ENCODE results near the gene TSSK2.

The TSSK2 gene

DNA sequence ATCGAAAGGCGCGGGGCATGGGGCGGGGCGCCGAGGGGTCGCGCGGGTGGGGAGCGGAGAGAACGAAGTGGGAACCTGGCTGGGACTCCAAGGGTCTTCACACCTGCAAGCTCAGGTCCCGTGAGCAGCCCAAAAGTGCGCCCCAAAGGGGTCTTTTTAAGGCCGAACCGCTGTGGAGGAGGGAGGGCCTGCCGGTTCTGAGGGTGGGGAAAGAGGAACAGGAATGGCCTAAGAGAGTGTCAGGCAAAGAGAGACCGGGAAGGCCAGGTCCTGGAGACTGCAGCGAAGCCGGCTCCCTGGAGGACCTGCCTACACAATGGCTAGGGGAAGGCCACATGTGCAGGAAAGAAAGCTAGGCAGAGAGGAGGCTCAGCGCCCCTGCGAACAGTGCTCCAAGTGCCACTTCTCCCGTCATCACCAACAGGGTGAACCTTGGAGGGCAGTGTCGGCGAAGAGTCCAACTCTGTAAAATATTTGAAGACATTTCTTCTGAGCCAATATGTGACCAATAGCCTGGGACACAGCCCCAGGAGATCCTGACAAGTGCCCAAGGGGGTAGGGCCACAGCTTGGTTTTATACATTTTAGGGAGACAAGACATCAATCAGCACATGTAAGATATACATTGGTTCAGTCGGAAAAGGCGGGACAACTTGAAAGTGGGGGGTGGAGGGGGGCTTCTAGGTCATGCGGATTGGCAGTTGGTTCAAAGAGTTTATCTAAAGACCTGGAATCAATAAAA lies 8.2 kb upstream of the TSSK2 start:
- intact Hi-C loops (cut with DNase I) = loop anchor here (2.0 kb wide), 1 partner anchor 22 kb away; the partner anchor contains the start of gene ESS2

DNA sequence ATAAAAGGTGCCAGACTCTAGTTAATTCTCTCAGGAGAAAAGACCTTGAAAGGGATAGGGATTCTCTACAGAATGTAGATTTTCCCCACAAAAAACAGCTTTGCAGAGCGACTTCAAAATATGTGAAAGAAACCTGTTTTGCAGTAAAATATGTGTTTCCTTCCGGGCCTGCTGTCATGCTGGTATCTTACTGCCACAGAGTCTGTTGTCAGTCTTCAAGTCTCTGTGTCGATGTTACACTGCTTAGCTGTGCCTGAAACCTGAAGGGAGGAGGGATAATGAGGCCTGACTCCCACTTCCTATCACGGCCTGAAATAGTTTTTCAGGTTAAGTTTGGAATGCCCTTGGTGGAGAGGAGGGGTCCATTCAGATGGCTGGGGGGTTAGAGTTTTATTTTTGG lies 7.2 kb upstream of the TSSK2 start:
- intact Hi-C loops (cut with DNase I) = loop anchor here (2.0 kb wide), 1 partner anchor 21 kb away; the partner anchor contains the start of gene ESS2
- no peak for DNase-seq

More for the DNA sequence above, 8.2 kb upstream of the TSSK2 start:
- peak in 2 of 10 donors; percentile 23 to 27 for DNase-seq

DNA sequence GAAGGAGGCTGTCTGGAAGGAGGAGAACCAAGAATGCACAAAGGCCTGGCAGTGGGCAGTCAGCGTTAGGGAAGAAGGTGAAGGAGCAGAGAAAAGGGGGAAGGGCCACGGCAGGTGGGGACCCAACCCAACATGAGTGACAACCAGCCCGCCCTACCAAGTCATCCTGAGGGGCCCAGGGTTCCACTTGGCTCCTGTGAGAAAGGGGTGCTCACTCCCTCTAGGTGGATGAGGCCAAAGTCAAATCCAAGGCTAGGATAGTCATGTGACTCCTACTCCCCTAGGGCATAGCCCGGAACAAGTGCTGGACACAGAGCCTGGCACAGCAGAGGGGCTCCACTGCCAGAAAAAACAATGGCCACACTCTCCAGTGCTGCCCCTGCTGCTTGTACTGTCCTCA lies 6.7 kb upstream of the TSSK2 start:
- intact Hi-C loops (cut with DNase I) = no loop called here
- peak in 1 of 10 donors; percentile 47 for DNase-seq

DNA sequence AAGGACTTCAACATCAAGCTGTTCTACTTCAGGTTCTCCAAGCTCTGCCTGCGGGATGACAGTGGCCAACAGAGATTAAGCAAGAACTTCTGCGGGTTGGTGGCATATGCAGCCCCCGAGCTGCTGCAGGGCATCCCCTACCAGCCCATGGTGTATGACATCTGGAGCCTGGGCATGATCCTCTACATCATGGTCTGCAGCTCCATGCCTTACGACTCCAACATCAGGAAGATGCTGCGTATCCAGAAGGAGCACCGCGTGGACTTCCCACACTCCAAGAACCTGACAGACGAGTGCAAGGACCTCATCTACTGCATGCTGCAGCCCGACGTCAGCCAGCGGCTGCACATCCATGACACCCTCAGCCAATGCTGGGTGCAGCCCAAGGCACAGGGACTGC lies 6.1 kb upstream of the TSSK2 start:
- intact Hi-C loops (cut with DNase I) = no loop called here
- peak in 1 of 10 donors; percentile 59 for DNase-seq

DNA sequence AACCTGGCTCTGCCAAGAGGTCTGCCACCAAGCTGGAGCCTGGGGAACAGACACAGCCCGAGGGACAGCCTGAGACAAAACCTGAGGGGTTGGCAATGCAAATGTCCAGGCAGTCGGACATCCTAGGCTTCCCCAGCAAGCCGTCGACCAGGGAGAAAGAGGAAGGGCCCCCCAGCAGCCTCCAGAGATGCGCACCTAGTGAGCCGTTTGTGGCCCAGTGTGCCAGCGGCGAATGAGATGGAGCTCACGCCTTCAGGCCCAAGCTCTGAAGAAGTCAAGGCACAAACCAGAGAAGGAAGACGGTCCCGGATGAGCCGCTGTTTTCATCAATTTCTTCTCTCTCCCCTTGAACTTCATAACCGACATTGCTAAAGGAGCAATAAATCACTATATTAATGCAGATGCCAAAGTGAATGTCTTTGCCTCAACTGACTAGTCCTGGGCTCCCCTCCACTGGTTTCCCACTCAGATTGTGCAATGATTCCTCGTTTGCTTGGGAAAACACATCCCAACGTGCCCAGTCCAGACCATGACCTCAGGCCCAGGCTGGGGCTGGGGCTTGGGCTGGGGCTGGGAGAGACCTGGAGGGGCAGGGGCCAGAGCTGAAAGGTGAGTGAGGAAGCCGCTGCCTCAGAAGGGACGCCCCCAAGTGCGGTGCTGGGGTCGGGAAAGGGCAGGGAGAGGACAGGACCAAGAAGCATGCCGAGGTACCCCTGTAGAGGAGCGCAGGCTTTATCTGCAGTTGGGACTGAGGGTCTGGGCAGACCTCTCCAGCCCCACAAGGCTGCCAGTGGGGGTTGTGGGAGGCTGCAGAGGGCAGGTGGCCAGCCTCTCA lies 5.4 kb upstream of the TSSK2 start:
- intact Hi-C loops (cut with DNase I) = no loop called here
- DNase-seq = peak in 2 of 10 donors; percentile 66 to 69

DNA sequence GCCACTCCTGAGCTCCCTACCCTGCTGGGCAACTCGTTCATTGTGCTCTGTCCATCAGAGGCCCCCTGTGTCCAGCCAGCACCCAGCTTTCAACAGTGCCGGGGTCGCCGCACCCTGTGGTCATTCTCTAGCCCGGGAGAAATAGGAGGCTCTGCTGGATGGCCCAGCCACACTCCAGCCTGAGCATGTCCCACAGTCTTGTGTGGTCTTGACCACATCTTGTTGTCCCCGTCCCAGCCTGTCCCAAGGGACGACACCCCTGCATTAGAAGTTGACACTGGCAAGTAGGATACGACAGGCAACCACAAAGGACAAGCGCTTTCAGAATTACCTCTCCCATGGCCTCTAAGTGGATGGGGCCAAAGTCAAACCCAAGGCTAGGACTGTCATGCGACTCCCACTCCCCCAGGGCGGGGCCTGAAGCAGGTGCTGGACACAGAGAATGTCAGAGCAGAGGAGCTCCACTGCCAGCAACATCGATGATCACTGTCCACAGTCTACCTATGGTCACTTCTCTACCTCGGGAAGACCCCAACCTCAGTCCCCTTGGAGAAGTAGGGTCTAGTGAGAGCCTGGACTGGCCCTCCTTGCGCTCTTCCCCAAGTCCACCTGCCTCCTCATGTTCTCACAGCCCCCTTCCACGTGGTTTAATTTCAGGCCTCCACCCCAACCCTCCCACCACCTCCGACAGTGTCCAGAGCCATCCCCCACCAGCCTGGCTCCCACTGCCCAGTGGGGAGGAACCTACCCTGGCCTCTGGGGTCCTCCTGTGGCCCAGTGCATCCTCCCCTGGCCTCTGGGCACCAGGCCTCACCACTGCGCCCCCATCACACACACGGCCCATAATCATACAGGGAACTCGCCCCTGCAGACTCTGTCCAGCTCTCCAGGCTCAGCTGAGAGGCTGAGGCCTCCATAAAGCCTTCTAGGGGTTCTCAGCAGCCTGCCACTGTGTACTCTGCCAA lies 4.5 kb upstream of the TSSK2 start:
- intact Hi-C loops (cut with DNase I) = no loop called here
- DNase-seq = peak in 2 of 10 donors; percentile 48 to 65

DNA sequence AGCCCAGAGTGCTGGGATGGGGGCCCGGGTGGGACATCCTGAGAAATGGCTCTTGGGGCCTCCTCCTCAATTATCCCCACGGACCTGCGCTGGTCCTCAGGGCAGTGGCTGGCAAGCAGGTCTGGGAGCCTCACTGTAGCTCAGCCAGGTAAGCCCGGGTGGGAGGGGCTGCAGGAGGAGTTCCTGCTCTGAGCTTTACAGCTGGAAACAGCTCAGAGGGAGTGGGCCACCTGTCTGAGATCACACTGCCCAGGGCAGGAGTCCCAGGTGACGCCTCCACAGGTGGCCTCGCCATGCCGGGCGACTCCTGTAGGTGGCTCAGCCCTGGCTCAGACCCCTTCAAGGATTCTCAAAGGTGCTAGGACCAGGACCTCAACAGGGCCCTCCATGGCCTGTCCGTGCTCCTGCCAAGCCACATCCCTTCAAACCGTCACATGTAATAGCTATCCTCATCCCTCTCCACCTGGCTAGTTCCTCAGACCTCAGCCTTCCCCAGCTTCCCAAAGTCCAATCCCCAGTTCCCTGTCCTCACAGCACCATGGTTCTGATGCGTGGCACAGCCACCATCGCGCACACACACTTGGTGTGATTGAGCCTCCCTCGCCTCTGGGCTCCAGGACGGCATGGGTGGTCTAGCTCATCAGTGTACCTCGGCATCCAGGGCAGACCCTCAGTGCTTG lies 3.6 kb upstream of the TSSK2 start:
- peak in 2 of 10 donors; percentile 44 to 61 for DNase-seq
- intact Hi-C loops (cut with DNase I) = no loop called here

DNA sequence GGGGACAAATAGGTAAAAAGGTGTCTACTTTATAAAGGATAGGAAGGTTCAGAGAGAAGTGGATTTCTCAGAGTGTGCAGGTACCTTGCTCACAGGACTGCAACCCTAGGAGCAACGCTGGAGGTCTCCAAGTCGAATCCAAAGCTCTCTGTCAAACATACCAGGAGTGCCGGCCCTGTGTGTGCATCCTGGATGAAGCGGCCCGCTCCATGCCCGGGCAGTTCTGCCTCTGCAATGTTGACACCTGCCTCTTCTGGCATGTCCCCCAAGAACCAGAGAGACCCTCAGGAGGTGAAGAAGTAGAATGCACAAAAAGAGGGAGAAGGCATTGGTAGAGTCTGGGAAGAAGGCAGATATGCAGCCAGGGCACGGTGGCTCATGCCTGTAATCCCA lies 3.1 kb upstream of the TSSK2 start:
- intact Hi-C loops (cut with DNase I) = no loop called here
- DNase-seq = peak in 1 of 10 donors; percentile 53

DNA sequence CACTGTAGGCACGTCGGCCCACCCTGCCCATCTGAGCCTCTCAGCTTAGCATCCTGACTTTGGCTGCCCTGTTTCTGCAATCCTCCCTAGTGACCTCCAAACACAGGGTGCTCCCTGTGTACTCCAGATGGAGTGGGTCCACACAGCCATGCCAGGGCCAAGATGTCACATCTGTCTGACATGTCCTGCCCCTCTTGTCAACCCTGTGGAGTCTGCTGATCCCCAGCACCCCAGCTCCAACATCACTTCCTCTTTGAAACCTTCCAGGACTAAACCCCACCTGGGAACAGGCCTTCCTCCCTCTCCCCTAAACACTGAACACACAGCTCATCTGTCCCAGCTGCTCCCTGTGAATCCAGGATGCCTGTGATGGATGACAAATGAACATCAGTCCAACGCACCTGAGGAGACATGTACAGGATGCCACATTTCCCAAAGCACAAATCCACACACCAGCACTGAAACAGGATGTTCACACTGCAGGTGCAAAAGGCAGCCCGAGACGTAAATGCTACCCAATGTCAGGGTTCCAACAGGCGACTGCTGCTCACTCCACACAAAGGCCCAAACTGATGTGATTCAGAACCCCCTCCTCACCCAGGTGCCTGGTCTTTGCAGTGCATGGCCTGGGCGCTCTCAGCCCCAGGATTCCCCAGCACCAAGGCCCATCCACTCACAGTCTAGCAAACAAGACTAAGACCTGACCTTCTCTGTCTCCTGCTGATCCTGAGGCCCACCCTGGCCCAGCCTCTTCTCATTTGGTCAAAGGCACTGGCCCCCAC lies 2.0 kb upstream of the TSSK2 start:
- intact Hi-C loops (cut with DNase I) = no loop called here
- no peak for DNase-seq

DNA sequence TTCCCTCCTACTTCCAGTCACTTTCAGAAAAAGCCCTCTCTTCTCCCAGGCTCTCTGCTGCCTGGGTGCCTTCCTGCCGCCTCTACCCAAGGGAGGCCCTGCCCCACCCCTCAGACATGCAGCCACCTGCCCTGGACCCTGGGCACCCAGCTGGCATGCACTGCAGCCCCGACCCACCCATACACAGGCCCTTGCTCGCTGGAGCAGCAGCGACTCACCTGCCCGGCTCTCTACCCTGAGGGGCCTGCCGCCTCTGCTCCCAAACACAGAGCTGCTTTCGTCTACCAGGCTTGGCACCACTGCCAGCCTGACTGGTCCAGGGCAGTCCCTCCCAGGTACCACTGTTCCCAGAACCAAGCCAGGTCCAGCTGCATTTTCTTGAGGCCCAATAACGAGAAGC lies 1.2 kb upstream of the TSSK2 start:
- intact Hi-C loops (cut with DNase I) = no loop called here
- no peak for DNase-seq

DNA sequence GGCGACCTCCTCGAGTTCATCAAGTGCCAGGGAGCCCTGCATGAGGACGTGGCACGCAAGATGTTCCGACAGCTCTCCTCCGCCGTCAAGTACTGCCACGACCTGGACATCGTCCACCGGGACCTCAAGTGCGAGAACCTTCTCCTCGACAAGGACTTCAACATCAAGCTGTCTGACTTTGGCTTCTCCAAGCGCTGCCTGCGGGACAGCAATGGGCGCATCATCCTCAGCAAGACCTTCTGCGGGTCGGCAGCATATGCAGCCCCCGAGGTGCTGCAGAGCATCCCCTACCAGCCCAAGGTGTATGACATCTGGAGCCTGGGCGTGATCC lies 542 bp downstream of the TSSK2 start:
- no peak for DNase-seq
- intact Hi-C loops (cut with DNase I) = no loop called here

DNA sequence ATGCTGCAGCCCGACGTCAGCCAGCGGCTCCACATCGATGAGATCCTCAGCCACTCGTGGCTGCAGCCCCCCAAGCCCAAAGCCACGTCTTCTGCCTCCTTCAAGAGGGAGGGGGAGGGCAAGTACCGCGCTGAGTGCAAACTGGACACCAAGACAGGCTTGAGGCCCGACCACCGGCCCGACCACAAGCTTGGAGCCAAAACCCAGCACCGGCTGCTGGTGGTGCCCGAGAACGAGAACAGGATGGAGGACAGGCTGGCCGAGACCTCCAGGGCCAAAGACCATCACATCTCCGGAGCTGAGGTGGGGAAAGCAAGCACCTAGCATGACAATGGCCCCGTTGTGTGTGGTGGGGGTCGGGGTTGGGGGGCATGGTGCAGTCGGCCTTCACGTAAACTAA lies 1.0 kb downstream of the TSSK2 start:
- intact Hi-C loops (cut with DNase I) = no loop called here
- DNase-seq = no peak

DNA sequence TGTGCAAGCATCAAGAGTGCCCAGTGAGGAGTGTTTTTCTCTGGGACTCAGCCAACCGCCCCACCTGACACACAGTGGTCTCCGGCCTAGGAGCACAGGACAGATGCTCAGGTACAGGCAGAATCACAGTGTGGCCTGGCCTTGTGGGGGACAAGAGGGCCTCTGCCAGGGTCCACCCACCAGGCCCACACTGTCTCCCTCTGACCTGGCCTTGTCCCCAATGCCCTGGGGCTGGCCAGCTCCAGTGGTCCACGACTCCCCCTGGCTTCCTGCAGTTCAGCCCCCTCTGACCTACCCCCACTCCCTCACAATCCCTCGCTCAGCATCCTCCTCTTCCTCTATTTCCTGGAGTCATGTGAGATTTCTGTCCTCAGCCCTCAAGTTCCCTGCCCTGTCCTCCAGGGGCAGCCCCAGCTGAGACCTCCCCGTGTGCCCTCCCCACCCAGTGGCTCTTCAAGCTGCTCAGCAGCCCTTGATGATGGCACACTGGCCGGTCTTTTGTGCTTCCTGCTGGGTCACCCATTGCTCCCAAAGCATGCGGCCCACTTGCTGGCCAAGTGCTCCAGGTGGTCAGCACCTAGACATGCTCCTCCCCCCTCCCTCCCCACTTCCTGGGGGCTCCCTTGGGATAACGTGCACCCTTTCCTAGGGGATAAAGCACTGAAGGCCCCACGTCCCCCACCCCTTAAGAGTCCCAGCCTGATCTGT lies 1.7 kb downstream of the TSSK2 start:
- intact Hi-C loops (cut with DNase I) = no loop called here
- no peak for DNase-seq

DNA sequence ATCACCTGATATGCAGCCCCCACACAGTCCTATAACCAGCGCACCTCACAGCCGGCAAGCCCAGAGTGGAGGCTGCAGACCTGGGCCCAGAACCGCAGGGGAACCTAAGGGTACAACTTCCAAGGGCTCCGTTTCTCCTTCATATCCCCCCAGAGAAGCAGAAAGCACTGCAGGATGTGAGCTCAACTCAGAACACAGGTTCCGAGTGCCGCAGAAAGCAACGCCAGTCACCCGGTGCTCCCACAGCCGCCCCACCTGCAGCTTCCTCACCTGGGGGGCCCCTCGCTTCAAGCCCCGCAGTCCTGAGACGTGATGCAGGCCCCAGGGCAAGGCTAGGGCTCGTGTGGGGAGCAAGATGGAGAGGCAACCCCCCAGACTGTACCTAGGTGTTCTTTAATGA lies 2.5 kb downstream of the TSSK2 start:
- no peak for DNase-seq
- intact Hi-C loops (cut with DNase I) = no loop called here

DNA sequence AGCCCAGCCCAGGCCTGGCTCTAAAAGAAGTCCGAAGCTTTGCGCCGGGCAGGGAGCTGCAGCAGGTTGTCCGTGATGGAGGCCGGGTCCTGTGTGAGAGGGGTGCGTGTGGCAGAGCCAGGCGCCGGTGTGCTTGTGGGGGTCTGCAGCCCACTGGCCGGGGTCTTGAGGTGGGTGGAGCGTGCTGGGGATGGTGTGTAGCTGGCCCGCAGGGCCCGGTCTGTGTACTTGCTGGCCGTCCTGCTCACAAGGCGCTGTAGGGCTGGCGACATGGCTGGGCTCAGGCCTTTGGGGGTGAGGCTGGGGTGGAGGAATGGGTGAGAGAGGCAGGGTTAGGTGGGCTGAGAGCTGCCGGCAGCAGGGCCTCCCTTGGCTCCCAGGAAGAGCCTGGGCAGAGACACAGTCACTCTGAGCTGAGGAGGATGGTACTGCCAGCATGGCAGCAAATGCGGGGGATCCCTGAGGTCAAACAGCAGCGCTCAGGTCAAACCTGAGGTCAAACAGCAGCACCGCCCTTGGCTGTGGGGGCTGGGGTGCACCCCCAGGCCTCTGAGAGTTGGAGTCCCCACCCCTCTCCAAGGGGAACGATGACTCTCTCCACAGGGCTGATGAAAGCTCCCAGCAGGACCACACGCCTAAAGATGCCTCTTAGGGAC lies 3.2 kb downstream of the TSSK2 start:
- no peak for DNase-seq
- intact Hi-C loops (cut with DNase I) = no loop called here

DNA sequence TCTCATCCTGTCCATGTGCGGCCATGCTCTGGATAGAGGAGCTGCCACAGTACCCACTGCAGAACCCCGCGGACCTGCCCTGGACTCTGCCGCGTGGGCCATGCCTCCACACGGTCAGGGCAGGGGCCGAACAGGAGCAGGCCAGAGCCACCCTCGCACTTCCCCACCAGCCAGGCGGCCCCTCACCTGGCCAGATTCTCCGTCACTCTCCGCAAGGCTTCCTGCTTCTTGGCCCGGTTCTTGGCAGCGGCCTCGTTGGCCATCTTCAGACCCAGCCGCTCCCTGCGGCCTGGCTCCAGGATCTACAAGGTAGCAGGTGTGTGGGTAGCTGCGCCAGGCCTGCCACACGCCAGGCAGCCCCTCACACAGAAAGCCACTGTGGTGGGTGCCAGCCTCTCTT lies 3.8 kb downstream of the TSSK2 start:
- no peak for DNase-seq
- intact Hi-C loops (cut with DNase I) = no loop called here

DNA sequence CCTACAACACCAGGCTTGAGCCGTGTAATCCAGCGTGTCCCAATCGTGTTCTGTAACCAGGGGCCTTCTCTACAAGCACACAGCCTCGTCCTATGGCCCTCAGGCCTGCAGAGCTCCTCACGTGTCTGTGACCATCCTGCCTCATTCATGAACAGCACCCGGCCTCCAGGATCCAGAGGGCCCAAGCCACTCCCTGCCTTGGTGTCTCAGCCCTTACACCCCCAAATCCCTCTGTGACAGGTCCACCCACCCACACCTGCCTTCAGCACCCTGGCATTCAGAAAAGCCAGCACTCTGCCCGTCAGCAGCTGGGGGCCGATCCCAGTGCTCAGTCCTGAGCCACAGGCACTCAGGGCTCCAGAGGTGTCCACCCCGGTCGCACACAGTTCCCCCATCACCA lies 5.8 kb downstream of the TSSK2 start:
- intact Hi-C loops (cut with DNase I) = no loop called here
- no peak for DNase-seq

Data from posterior cingulate gyrus (tissue), 11 donors.